ENCODE measurements around the gene RPL7A.

DNA sequence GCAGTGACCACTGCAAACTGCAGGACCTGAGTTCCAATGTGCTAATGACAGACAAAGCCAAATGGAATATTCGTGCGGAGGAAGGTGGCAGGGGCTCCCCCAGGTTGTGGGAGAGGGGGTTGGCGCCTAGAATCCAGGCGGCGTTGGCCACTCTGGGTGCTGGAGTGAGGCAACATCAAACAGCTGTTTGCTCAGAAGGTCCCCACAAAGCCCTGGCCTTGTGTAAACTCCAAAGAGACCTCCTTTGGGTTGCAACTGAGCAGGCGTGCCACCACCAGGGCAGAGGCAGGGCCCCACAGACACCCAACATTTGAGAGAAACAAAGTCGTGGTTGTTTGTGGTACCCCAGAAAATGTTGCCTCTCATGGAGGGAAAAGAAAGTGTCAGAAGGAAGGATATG lies 42.7 kb downstream of the RPL7A start:
- no peak for TF ChIP-seq POLR2AphosphoS5 (IDR thresholded peaks at IDR 0.05; ENCODE audit: low read depth, low read length)
- TF ChIP-seq TAF1 (IDR thresholded peaks at IDR 0.05; ENCODE audit: borderline replicate concordance, insufficient read depth, low read length) = no peak
- no peak for TF ChIP-seq REST (IDR thresholded peaks at IDR 0.05; ENCODE audit: insufficient read depth in 1 of 2, low read depth in 2 of 2, low read length in 2 of 2)
- no peak for TF ChIP-seq SIN3A (IDR thresholded peaks at IDR 0.05; ENCODE audit: borderline replicate concordance, insufficient read depth, low read length)
- no peak for TF ChIP-seq FOXP2 (optimal IDR thresholded peaks at IDR 0.05; ENCODE audit: borderline replicate concordance, extremely low read depth, extremely low read length, insufficient read depth)

All from PFSK-1 (cell line).